A549 (cell line): Measurements from ENCODE around the gene FAM3A. TPM values are rescaled to one million over a fixed set of nuclear protein-coding genes. Genes with fewer than 3 reads are reported as not detected.

Experiments used
- ATOH8 ChIP-seq: fragments of 250-450 bp; sonication (Bioruptor Pico); IDR thresholded peaks from 2 replicates; pipeline ENCODE4 v1.5.0; 2020; ENCODE audit warnings: low read depth, mild to moderate bottlenecking, moderate library complexity
- BHLHE40 ChIP-seq: IDR thresholded peaks from 2 replicates; pipeline ENCODE4 v1.6.1; 2012; ENCODE audit warnings: low read depth, low read length, inconsistent platforms
- CBX2 ChIP-seq: fragments of 200-600 bp; sonication (generic); IDR thresholded peaks from 2 replicates; pipeline ENCODE4 v1.6.1; 2016; ENCODE audit warnings: low read depth, mild to moderate bottlenecking, borderline replicate concordance
- CEBPB ChIP-seq, 2 experiments: fragments of >200 bp in 1 of 2; sonication (Bioruptor Twin) in 1 of 2; formaldehyde crosslinking in 1 of 2; IDR thresholded peaks; 2 replicates each; pipeline ENCODE4 v1.6.1; 2012 to 2016
- CHD2 ChIP-seq: fragments of 150-350 bp; IDR thresholded peaks from 2 replicates; pipeline ENCODE4 v1.6.1; 2014; ENCODE audit warnings: low read length; ENCODE audit not compliant: partially characterized antibody
- E2F6 ChIP-seq: IDR thresholded peaks from 2 replicates; pipeline ENCODE4 v1.6.1; 2012; ENCODE audit warnings: low read depth, borderline replicate concordance
- ELK1 ChIP-seq: fragments of 150-350 bp; IDR thresholded peaks from 2 replicates; pipeline ENCODE4 v1.6.1; 2014; ENCODE audit warnings: low read depth, mild to moderate bottlenecking, low read length
- ESRRA ChIP-seq: fragments of 150-350 bp; IDR thresholded peaks from 2 replicates; pipeline ENCODE4 v1.6.1; 2014; ENCODE audit warnings: mild to moderate bottlenecking, low read length, borderline replicate concordance
- FOSB ChIP-seq: fragments of 250-450 bp; sonication (Bioruptor Pico); IDR thresholded peaks from 2 replicates; pipeline ENCODE4 v1.5.0; 2020; ENCODE audit warnings: mild to moderate bottlenecking, moderate library complexity
- FOXS1 ChIP-seq: fragments of 250-450 bp; sonication (Bioruptor Pico); IDR thresholded peaks from 2 replicates; pipeline ENCODE4 v1.5.0; 2020; ENCODE audit warnings: mild to moderate bottlenecking, moderate library complexity
- GATA3 ChIP-seq: IDR thresholded peaks from 2 replicates; pipeline ENCODE4 v1.6.1; 2012; ENCODE audit warnings: borderline replicate concordance
- HMGXB4 ChIP-seq: fragments of 250-450 bp; sonication (Bioruptor Pico); IDR thresholded peaks from 2 replicates; pipeline ENCODE4 v1.5.0; 2021; ENCODE audit warnings: mild to moderate bottlenecking, moderate library complexity, borderline replicate concordance
- JUN ChIP-seq, 2 experiments: fragments of >200 bp; sonication (Bioruptor Twin); formaldehyde crosslinking; IDR thresholded peaks; 2 replicates in 1 of 2; 3 replicates in 1 of 2; pipeline ENCODE4 v1.6.1; 2016 to 2017
- KDM1A ChIP-seq: fragments of 200-600 bp; sonication (generic); IDR thresholded peaks from 2 replicates; pipeline ENCODE4 v1.6.1; 2016; ENCODE audit warnings: low read depth, mild to moderate bottlenecking
- MAX ChIP-seq: IDR thresholded peaks from 2 replicates; pipeline ENCODE4 v1.6.1; 2012
- MAZ ChIP-seq: fragments of 150-350 bp; IDR thresholded peaks from 2 replicates; pipeline ENCODE4 v1.6.1; 2014; ENCODE audit warnings: antibody characterized with exemption, low read depth, low read length, borderline replicate concordance
- MYC ChIP-seq: IDR thresholded peaks from 2 replicates; pipeline ENCODE4 v1.6.1; 2012; ENCODE audit warnings: mild to moderate bottlenecking, inconsistent platforms, low read length, improper control_type of control experiment, borderline replicate concordance
- NPAS2 ChIP-seq: fragments of 250-450 bp; sonication (Bioruptor Pico); IDR thresholded peaks from 2 replicates; pipeline ENCODE4 v1.8.0; 2022; ENCODE audit warnings: mild to moderate bottlenecking, moderate library complexity, borderline replicate concordance
- POLR2A ChIP-seq: IDR thresholded peaks from 2 replicates; pipeline ENCODE4 v1.6.1; 2012; ENCODE audit warnings: mild to moderate bottlenecking, low read length
- RARB ChIP-seq: fragments of 250-450 bp; sonication (Bioruptor Pico); IDR thresholded peaks from 2 replicates; pipeline ENCODE4 v1.8.0; 2021; ENCODE audit warnings: mild to moderate bottlenecking, moderate library complexity
- SMC3 ChIP-seq: fragments of >200 bp; sonication (Bioruptor Twin); formaldehyde crosslinking; IDR thresholded peaks from 3 replicates; pipeline ENCODE4 v1.6.1; 2018; ENCODE audit warnings: inconsistent platforms
- polyA plus RNA-seq, 4 experiments: library from polyadenylated mRNA; depleted of rRNA in 3 of 4; stranded (reverse); fragments of >200 nt; fragmentation: RNase III in 1 of 4; extraction: RNeasy Plus Mini Kit Qiagen cat#74134 plus additional on column Dnase treatment in 1 of 4; gene quantifications; 2 replicates in 3 of 4; 3 replicates in 1 of 4; pipeline ENCODE4 v1.2.3, GENCODE V29; 2011 to 2017
- TF ChIP-seq, protein P1 (sequence below): fragments of >200 bp; sonication (Bioruptor Twin); formaldehyde crosslinking; IDR thresholded peaks from 3 replicates; pipeline ENCODE4 v1.6.1; 2016
- TF ChIP-seq, protein P2 (sequence below): IDR thresholded peaks from 2 replicates; pipeline ENCODE4 v1.6.1; 2012

Gene FAM3A
- polyA plus RNA-seq, 2 of the 4 experiments (the other 2 are of a cell fraction), result 21.7 to 36.7 TPM

GRCh38 chrX:154478728-154479622 lies 37.1 kb downstream of the FAM3A start, which contains the start of gene LAGE3 (continued):
- TF ChIP-seq ELK1 (no peak), JUN (IDR thresholded peaks at IDR 0.05) (peak in 1 of 2 experiments; percentile 73; a peak in 4 of 5 replicates), ESRRA (no peak), E2F6 (peak; percentile 100), ATOH8 (CRISPR knock-in tag) (peak; percentile 80; the same call in 1 of the 2 replicates), CEBPB (IDR thresholded peaks at IDR 0.05) (no peak), MYC (peak; percentile 73; the same call in 1 of the 2 replicates), NPAS2 (CRISPR knock-in tag) (no peak), KDM1A (no peak), CBX2 (no peak), FOSB (no peak), RARB (no peak), GATA3 (no peak), BHLHE40 (no peak), MAZ (no peak), POLR2A (peak; percentile 66), FOXS1 (CRISPR knock-in tag) (peak; percentile 73), CHD2 (no peak), SMC3 (no peak), MAX (peak; percentile 100), HMGXB4 (CRISPR knock-in tag) (no peak)
- TF ChIP-seq, protein P1, sequence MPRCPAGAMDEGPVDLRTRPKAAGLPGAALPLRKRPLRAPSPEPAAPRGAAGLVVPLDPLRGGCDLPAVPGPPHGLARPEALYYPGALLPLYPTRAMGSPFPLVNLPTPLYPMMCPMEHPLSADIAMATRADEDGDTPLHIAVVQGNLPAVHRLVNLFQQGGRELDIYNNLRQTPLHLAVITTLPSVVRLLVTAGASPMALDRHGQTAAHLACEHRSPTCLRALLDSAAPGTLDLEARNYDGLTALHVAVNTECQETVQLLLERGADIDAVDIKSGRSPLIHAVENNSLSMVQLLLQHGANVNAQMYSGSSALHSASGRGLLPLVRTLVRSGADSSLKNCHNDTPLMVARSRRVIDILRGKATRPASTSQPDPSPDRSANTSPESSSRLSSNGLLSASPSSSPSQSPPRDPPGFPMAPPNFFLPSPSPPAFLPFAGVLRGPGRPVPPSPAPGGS, result no peak
- TF ChIP-seq, protein P2, sequence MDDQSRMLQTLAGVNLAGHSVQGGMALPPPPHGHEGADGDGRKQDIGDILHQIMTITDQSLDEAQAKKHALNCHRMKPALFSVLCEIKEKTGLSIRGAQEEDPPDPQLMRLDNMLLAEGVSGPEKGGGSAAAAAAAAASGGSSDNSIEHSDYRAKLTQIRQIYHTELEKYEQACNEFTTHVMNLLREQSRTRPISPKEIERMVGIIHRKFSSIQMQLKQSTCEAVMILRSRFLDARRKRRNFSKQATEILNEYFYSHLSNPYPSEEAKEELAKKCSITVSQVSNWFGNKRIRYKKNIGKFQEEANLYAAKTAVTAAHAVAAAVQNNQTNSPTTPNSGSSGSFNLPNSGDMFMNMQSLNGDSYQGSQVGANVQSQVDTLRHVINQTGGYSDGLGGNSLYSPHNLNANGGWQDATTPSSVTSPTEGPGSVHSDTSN, result no peak
